Lung (tissue), 12 donors: ENCODE data around the gene CAMK4. TPM values are rescaled to one million over a fixed set of nuclear protein-coding genes. Genes with fewer than 3 reads are reported as not detected.

Experiments
- ATAC-seq: fragments of 200-7000 bp; cut with Tn5 transposase; one replicate; pipeline ENCODE4 v1.9.1; 2020; ENCODE audit warnings: moderate number of reproducible peaks; ENCODE audit not compliant: insufficient read depth, low FRiP score
- DNase-seq, 3 donors: peaks; one replicate each; pipeline ENCODE4 v3.0.0-alpha.2; 2013 to 2017
- H3K27ac ChIP-seq, 2 donors: one replicate each; pipeline ENCODE4 v1.5.1; 2013; ENCODE audit warnings: mild to moderate bottlenecking in 2 of 2, moderate library complexity in 2 of 2, control low read depth in 1 of 2, inconsistent platforms in 1 of 2, low read depth in 1 of 2, low read length in 1 of 2
- H3K27me3 ChIP-seq, 3 donors: one replicate each; pipeline ENCODE4 v1.5.1; 2013; ENCODE audit warnings: low read length in 2 of 3; ENCODE audit not compliant: control insufficient read depth in 3 of 3, insufficient read depth in 3 of 3
- H3K36me3 ChIP-seq, 4 donors: one replicate each; pipeline ENCODE4 v1.5.1; 2013; ENCODE audit warnings: low read length in 4 of 4, mild to moderate bottlenecking in 1 of 4, moderate library complexity in 1 of 4; ENCODE audit not compliant: control insufficient read depth in 4 of 4, insufficient read depth in 4 of 4
- H3K4me1 ChIP-seq, 5 donors: one replicate each; pipeline ENCODE4 v1.5.1; 2013; ENCODE audit warnings: low read length in 5 of 5, mild to moderate bottlenecking in 2 of 5, moderate library complexity in 1 of 5; ENCODE audit not compliant: control insufficient read depth in 5 of 5, insufficient read depth in 5 of 5
- H3K4me3 ChIP-seq: one replicate; pipeline ENCODE4 v1.5.1; 2013; ENCODE audit warnings: mild to moderate bottlenecking, control low read depth, moderate library complexity
- H3K9ac ChIP-seq, 2 donors: one replicate each; pipeline ENCODE4 v1.5.1; 2013; ENCODE audit warnings: low read length in 2 of 2, control low read depth in 1 of 2; ENCODE audit not compliant: insufficient read depth in 1 of 2
- H3K9me3 ChIP-seq, 4 donors: one replicate each; pipeline ENCODE4 v1.5.1; 2013; ENCODE audit warnings: low read length in 3 of 4, mild to moderate bottlenecking in 1 of 4, moderate library complexity in 1 of 4; ENCODE audit not compliant: control insufficient read depth in 4 of 4, insufficient read depth in 3 of 4
- WGBS, 2 donors: extraction: QIAGEN DNeasy Blood & Tissue Kit; methylation state at CpG; one replicate each; pipeline ENCODE4 v1.1.7; 2013; 5-methylcytosine and 5-hydroxymethylcytosine counted together
- polyA plus RNA-seq, 2 donors: library from polyadenylated mRNA; stranded (reverse); fragments of 200-250 nt; gene quantifications; one replicate each; pipeline ENCODE4 v1.2.1, GENCODE V29; 2013
- total RNA-seq, 2 donors: library from RNA; depleted of rRNA in 1 of 2; stranded (reverse); fragments of >200 nt in 1 of 2; gene quantifications; one replicate each; pipeline ENCODE4 v1.2.1, GENCODE V29; 2014 to 2021
- TF ChIP-seq, protein P1 (sequence below): IDR thresholded peaks from 2 replicates; pipeline ENCODE4 v1.5.1; 2012; ENCODE audit warnings: mild to moderate bottlenecking; ENCODE audit errors: control extremely low read depth, extremely low read depth
- donor health status: control.
- donor health status: control.
- donor health status: Bipolar disorder and iron deficiency.
- donor health status: healthy.
- donor health status: DM: yes; HTN: yes; CAD: no.

CAMK4 gene
- total and polyA plus RNA-seq, 4 donors: 0.18 to 27.7 (median 0.73) TPM

DNA sequence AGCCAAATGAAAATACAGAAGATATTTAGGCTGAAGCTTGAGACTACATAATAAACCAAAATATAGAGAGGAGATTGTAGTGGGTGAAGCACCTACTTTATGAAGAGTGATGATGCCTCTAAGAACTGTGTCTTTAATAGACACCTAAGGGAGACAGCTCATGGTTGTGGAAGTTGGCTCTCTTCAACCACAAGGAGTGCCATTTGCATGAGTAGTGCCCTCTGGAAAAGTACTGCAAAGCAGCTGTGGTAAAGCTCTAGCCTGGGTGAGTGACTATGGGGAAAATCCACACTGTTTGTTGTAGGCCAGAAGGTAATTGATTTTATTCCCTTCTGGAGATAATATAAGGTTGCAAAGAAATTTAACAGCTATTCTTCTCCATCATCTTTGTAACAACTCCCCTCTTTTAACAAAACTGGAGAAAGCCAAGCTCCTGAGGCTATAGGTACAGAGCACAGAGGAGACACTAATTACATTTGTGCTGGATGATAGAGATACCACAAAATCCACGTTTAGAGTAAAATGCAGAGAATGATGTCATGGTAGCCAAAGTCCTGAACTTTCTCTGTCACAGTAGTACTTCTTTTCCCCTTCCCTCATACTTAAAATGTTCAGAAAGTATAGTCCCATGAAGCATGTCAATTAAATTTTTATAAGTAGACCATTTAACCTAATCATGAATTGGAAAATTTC lies 165.4 kb downstream of the CAMK4 start:
- Histone ChIP-seq H3K9ac (no peak overlapping the region), H3K27ac (no peak overlapping the region), H3K4me1 (no peaks in the 10 kb centered on the region), H3K9me3 (no peaks in the 10 kb centered on the region), H3K27me3 (no peaks in the 10 kb centered on the region), H3K36me3 (peaks cover 0 to 2% (median 0%) of the 10 kb centered on the region in 4 donors), H3K4me3 (no peak overlapping the region)
- TF ChIP-seq, protein P1, sequence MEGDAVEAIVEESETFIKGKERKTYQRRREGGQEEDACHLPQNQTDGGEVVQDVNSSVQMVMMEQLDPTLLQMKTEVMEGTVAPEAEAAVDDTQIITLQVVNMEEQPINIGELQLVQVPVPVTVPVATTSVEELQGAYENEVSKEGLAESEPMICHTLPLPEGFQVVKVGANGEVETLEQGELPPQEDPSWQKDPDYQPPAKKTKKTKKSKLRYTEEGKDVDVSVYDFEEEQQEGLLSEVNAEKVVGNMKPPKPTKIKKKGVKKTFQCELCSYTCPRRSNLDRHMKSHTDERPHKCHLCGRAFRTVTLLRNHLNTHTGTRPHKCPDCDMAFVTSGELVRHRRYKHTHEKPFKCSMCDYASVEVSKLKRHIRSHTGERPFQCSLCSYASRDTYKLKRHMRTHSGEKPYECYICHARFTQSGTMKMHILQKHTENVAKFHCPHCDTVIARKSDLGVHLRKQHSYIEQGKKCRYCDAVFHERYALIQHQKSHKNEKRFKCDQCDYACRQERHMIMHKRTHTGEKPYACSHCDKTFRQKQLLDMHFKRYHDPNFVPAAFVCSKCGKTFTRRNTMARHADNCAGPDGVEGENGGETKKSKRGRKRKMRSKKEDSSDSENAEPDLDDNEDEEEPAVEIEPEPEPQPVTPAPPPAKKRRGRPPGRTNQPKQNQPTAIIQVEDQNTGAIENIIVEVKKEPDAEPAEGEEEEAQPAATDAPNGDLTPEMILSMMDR: no peak
- DNase-seq: no peak
- 3 to 27% methylated on average over 1 of the region's 1 CpG for WGBS, 2 donors
- no peak for ATAC-seq

DNA sequence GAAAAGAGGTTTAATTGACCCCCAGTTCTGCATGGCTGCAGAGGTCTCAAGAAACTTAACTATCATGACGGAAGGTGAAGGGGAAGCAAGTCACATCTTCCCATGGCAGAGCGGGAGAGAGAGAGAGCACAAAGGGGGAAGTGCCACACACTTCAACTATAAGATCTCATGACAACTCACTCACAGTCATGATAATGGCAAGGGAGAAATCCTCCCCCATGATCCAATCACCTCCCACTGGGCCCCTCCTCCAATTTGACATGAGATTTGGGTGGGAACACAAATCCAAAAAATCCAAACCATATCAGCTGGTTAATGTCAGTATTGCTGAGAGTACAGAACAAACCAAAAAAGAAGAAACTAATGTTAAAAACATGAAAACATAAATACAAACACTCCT lies 168.0 kb downstream of the CAMK4 start:
- H3K4me1 ChIP-seq: no peaks in the 10 kb centered on the region
- TF ChIP-seq, protein P1: no peak
- H3K27ac ChIP-seq: no peak overlapping the region
- DNase-seq (no peak), ATAC-seq (no peak)
- no peaks in the 10 kb centered on the region for H3K9me3 ChIP-seq
- no peak overlapping the region for H3K4me3 ChIP-seq
- no peak overlapping the region for H3K9ac ChIP-seq
- H3K36me3 ChIP-seq: peaks cover 0 to 2% (median 0%) of the 10 kb centered on the region in 4 donors
- H3K27me3 ChIP-seq: no peaks in the 10 kb centered on the region
- 87 to 88% methylated on average over 2 of the region's 2 CpGs for WGBS, 2 donors

DNA sequence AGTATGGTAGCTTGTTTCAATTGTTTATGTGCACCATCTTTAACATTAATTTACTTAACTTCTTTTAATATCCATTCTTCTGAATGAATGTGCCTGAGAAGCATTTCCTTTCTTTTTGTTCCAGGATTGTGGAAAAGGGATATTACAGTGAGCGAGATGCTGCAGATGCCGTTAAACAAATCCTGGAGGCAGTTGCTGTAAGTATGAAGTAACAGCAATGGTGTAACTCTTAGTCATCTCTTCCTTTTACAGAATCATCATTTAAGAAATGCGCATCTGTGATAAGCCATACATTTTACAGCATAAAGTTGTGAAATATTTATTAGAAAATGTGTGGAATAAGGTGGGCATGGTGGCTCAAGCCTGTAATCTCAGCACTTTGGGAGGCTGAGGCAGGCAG lies 170.4 kb downstream of the CAMK4 start:
- Histone ChIP-seq H3K4me3 (no peak overlapping the region), H3K36me3 (peaks cover 0 to 2% (median 0%) of the 10 kb centered on the region in 4 donors), H3K9me3 (no peaks in the 10 kb centered on the region), H3K27ac (no peak overlapping the region), H3K4me1 (no peaks in the 10 kb centered on the region), H3K27me3 (no peaks in the 10 kb centered on the region), H3K9ac (no peak overlapping the region)
- DNase-seq (no peak), ATAC-seq (no peak)
- 80 to 82% methylated on average over 3 of the region's 3 CpGs for WGBS, 2 donors
- TF ChIP-seq, protein P1: no peak

DNA sequence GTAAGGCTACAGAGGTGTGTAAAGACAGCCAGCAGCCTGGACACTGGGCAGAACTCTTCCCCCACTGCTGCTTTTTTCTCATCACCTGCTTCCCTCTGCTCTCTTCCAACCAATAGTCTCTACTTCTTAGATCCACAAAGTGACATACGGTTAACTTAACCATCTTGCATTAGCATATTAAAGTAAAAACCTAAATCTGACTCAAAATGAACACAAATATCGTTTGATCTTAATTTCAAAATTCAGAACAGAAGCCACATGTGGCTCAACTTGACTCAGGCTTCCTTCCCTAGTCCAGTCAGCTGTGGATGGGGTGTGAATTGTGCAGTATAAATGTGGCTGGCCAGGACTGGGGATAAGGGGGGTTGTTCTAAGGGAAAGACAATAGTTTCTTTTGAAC lies 173.8 kb downstream of the CAMK4 start:
- H3K27ac ChIP-seq: no peak overlapping the region
- WGBS, 2 donors: 86 to 88% methylated on average over 2 of the region's 2 CpGs
- TF ChIP-seq, protein P1: no peak

More for the DNA sequence above, 173.8 kb downstream of the CAMK4 start:
- Histone ChIP-seq H3K9me3 (no peaks in the 10 kb centered on the region), H3K27me3 (no peaks in the 10 kb centered on the region), H3K4me3 (no peak overlapping the region), H3K9ac (no peak overlapping the region), H3K4me1 (no peaks in the 10 kb centered on the region), H3K36me3 (peaks cover 0 to 2% (median 0%) of the 10 kb centered on the region in 4 donors)
- DNase-seq (no peak), ATAC-seq (no peak)
